IMR-90 (cell line): Measurements from ENCODE around the gene AGPS.

Experiments
- BHLHE40 ChIP-seq: fragments of 150-350 bp; IDR thresholded peaks from 2 replicates; pipeline ENCODE4 v1.6.1; 2016; ENCODE audit warnings: mild to moderate bottlenecking, low read depth, low read length
- CEBPB ChIP-seq: IDR thresholded peaks from 2 replicates; pipeline ENCODE4 v1.6.1; 2012; ENCODE audit warnings: low read depth, low read length, improper control_type of control experiment
- CTCF ChIP-seq: conservative IDR thresholded peaks from 2 replicates; pipeline ENCODE4 v1.5.1; 2012; ENCODE audit warnings: mild to moderate bottlenecking, low read depth, low read length, improper control_type of control experiment
- ELK1 ChIP-seq: fragments of 150-350 bp; IDR thresholded peaks from 2 replicates; pipeline ENCODE4 v1.6.1; 2016; ENCODE audit warnings: low read depth, mild to moderate bottlenecking, low read length, moderate library complexity, borderline replicate concordance
- FOS ChIP-seq: fragments of 150-350 bp; IDR thresholded peaks from 2 replicates; pipeline ENCODE4 v1.6.1; 2016; ENCODE audit warnings: low read depth, low read length
- MAFK ChIP-seq: IDR thresholded peaks from 2 replicates; pipeline ENCODE4 v1.6.1; 2012; ENCODE audit warnings: low read depth, low read length, improper control_type of control experiment
- NFE2L2 ChIP-seq: fragments of 150-350 bp; IDR thresholded peaks from 2 replicates; pipeline ENCODE4 v1.6.1; 2016; ENCODE audit warnings: low read depth, mild to moderate bottlenecking, low read length
- POLR2A ChIP-seq: IDR thresholded peaks from 2 replicates; pipeline ENCODE4 v1.6.1; 2012; ENCODE audit warnings: mild to moderate bottlenecking, low read depth, low read length
- RCOR1 ChIP-seq: IDR thresholded peaks from 2 replicates; pipeline ENCODE4 v1.6.1; 2012; ENCODE audit warnings: mild to moderate bottlenecking, low read length, improper control_type of control experiment; ENCODE audit not compliant: insufficient replicate concordance
- RFX5 ChIP-seq: IDR thresholded peaks from 2 replicates; pipeline ENCODE4 v1.8.0; 2012; ENCODE audit warnings: low read depth, mild to moderate bottlenecking, low read length, moderate library complexity
- TF ChIP-seq, protein P1 (sequence below): fragments of 150-350 bp; IDR thresholded peaks from 2 replicates; pipeline ENCODE4 v1.6.1; 2017; ENCODE audit warnings: mild to moderate bottlenecking, antibody characterized with exemption, low read length, low read depth

- TF ChIP-seq RCOR1 (no peak), NFE2L2 (no peak), CTCF (no peak), POLR2A (no peak), FOS (no peak), CEBPB (no peak), MAFK (no peak), ELK1 (no peak), RFX5 (no peak), BHLHE40 (no peak)
- TF ChIP-seq, protein P1, sequence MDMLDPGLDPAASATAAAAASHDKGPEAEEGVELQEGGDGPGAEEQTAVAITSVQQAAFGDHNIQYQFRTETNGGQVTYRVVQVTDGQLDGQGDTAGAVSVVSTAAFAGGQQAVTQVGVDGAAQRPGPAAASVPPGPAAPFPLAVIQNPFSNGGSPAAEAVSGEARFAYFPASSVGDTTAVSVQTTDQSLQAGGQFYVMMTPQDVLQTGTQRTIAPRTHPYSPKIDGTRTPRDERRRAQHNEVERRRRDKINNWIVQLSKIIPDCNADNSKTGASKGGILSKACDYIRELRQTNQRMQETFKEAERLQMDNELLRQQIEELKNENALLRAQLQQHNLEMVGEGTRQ = no peak
These were observed 13.2 kb upstream of the AGPS start for GRCh38 chr2:177379354-177379753.
